Measurements from ENCODE around the gene KMO.

KMO gene

DNA sequence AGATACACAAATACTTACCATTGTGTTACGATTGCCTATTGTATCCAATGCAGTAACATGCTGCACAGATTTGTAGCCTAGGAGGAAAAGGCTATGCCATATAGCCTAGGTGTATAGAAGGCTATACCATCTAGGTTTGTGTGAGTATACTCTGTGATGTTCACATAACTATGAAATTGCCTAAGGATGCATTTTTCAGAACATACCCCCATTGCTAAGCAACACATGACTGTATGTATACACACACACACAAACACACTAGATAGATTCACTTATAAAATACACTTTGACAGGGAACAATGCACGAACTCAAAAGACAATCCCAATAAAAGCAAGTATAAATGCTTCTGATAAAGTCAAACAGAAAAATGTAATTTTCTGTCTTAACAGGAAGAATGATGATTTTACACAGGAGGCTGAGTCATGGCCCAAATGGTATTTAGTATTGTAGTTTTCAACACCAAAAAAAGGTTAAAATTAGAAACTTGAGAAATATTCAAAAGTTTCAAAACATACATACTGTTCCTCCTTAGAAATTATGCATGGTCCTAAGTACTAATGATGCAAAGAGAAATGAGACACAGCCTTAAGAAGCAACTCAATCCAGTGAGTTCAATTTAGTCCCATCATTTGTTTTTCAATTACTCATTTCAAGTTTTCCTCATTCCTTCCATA is 24.9 kb upstream of the KMO start:
- H3K36me3 ChIP-seq (ENCODE audit: insufficient read depth): peaks cover 19% of the 10 kb centered on the region

DNA sequence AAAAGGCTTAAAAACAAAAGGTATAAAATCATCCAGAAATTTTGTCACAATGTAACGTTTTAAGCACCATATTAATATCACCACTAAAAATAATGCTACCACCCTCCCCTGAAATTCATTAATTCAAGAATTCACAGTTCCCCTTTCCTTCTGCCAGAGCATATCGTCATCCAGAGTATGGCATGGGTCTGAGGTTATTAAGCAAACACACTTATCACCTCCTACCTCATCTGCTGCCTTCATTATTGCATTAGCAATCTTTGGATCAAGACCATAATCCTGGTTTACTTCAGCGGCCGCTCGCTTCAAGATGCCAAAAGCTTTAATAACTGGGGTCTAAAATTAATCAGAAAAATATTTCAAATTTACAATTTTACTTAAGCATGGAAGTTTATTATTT is 18.8 kb upstream of the KMO start:
- H3K4me1 ChIP-seq (ENCODE audit: low read depth, poor library complexity, severe bottlenecking): peaks cover 32% of the 10 kb centered on the region
- H4K20me1 ChIP-seq (ENCODE audit: insufficient read depth): peaks cover 14% of the 10 kb centered on the region
- no peak overlapping the region for H3K4me2 ChIP-seq
- peaks cover 55% of the 10 kb centered on the region for H3K79me2 ChIP-seq (ENCODE audit: insufficient read depth, low read depth)
- TF ChIP-seq, protein P1, sequence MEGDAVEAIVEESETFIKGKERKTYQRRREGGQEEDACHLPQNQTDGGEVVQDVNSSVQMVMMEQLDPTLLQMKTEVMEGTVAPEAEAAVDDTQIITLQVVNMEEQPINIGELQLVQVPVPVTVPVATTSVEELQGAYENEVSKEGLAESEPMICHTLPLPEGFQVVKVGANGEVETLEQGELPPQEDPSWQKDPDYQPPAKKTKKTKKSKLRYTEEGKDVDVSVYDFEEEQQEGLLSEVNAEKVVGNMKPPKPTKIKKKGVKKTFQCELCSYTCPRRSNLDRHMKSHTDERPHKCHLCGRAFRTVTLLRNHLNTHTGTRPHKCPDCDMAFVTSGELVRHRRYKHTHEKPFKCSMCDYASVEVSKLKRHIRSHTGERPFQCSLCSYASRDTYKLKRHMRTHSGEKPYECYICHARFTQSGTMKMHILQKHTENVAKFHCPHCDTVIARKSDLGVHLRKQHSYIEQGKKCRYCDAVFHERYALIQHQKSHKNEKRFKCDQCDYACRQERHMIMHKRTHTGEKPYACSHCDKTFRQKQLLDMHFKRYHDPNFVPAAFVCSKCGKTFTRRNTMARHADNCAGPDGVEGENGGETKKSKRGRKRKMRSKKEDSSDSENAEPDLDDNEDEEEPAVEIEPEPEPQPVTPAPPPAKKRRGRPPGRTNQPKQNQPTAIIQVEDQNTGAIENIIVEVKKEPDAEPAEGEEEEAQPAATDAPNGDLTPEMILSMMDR (conservative IDR thresholded peaks at IDR 0.05; ENCODE audit: low read depth, low read length): no peak
- no peak overlapping the region for H3K4me3 ChIP-seq (IDR thresholded peaks at IDR 0.05; ENCODE audit: insufficient read depth, low read depth, low read length)
- H3K27me3 ChIP-seq (ENCODE audit: insufficient read depth, low read depth): no peaks in the 10 kb centered on the region
- no peak overlapping the region for H2AFZ ChIP-seq (ENCODE audit: low read depth)
- H3K9ac ChIP-seq: no peak overlapping the region
- no peak overlapping the region for H3K27ac ChIP-seq
- H3K36me3 ChIP-seq (ENCODE audit: insufficient read depth): peaks cover 13% of the 10 kb centered on the region

More for the DNA sequence above, 24.9 kb upstream of the KMO start:
- no peaks in the 10 kb centered on the region for H3K27me3 ChIP-seq (ENCODE audit: insufficient read depth, low read depth)
- TF ChIP-seq, protein P1 (conservative IDR thresholded peaks at IDR 0.05; ENCODE audit: low read depth, low read length): no peak
- H3K79me2 ChIP-seq (ENCODE audit: insufficient read depth, low read depth): peaks cover 4% of the 10 kb centered on the region; the same call in 1 of the 2 replicates
- no peak overlapping the region for H3K9ac ChIP-seq
- no peak overlapping the region for H3K27ac ChIP-seq
- 0 out of 2 replicates have a peak, but pooled peaks cover 5% of the 10 kb centered on the region for H4K20me1 ChIP-seq (ENCODE audit: insufficient read depth)
- H2AFZ ChIP-seq (ENCODE audit: low read depth): no peak overlapping the region
- H3K4me2 ChIP-seq: no peak overlapping the region
- H3K4me1 ChIP-seq (ENCODE audit: low read depth, poor library complexity, severe bottlenecking): no peaks in the 10 kb centered on the region
- H3K4me3 ChIP-seq (IDR thresholded peaks at IDR 0.05; ENCODE audit: insufficient read depth, low read depth, low read length): no peak overlapping the region

DNA sequence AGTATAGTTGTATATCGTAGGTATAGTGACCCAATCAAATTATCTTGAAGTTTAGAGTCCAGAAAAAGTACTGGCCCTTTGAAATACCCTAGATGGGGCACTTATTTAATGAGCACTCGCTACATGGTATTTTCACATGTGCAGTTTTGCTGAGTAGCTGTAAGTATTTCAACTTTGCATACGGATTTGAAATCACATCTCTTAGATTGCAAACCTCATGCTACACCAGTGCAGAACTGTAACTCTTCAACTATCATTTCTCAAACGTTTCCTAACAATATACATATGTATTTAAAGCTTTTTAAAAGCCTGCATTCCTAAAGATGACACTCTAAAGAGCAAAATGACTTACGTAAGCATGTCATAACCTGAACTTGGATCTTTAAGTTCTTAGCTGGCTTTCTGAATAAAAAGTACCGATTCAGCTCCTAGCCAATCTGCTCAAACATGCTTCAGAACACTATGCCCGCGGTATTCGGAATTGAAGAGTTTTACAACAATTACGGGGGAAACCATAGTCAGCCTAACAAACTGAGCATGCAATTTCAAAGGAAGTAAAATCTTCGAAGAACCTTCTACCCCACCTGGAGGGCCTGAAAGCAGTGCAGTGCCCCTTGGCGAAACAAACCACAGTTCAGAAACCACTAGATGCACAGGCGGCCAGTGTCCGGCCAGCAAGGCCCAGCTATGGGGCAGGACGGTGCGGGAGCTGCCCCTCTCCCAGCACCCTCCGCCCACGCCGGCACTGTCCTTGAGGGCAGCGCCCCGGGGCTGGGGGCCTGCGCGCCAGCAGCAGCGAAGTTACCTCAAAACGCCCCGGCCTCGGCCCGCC is 13.5 kb upstream of the KMO start:
- Histone ChIP-seq H3K4me2 (peak overlapping the region; percentile 85), H3K4me3 (IDR thresholded peaks at IDR 0.05; ENCODE audit: insufficient read depth, low read depth, low read length) (peak overlapping the region; percentile 74), H2AFZ (ENCODE audit: low read depth) (peak overlapping the region; percentile 68), H3K4me1 (ENCODE audit: low read depth, poor library complexity, severe bottlenecking) (peaks cover 42% of the 10 kb centered on the region), H3K79me2 (ENCODE audit: insufficient read depth, low read depth) (peaks cover 57% of the 10 kb centered on the region), H3K27me3 (ENCODE audit: insufficient read depth, low read depth) (no peaks in the 10 kb centered on the region), H3K9ac (peak overlapping the region; percentile 85), H3K36me3 (ENCODE audit: insufficient read depth) (no peaks in the 10 kb centered on the region; the same call in 1 of the 2 replicates), H4K20me1 (ENCODE audit: insufficient read depth) (peaks cover 4% of the 10 kb centered on the region; the same call in 1 of the 2 replicates), H3K27ac (peak overlapping the region; percentile 76)
- TF ChIP-seq, protein P1 (conservative IDR thresholded peaks at IDR 0.05; ENCODE audit: low read depth, low read length): no peak

DNA sequence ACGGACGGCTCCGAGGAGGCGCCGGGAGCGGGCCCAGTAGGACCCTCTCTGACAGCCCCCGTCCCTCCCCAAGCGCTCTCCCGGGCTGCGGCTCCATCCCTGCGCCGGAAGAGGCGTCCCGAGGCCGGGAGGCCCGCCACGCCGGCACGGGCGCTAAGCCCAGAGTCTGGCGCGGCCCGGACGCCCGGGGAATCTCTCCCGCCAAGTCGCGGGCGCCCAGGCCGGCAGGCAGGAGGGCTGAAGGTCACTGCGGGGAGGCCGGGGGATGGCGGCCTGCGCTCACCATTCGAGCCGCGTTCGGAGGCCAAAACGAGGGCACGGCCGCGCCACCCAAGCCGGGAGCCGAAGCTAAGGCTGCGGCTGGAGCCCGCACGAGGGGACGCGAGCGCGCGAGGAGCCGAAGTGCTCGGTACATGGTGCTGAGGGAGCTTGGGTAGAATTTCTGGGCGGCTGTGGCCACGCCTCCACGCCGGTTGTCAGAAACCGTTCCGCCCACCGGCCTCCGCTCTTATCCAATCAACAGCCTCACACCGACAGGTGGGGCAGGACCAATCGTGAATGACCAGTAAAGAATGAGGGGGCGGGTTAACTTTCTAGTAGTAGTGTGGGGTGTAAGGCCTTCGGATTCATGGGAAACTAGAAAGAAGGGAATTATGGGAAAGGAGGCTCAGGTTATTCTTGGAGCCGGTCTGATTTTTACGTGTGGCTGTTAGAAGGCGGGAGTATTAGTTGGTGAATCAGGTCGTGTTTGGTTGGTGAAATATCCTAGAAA is 12.7 kb upstream of the KMO start, which contains the start of gene FH:
Gene FH, minus strand, starts transcription at position 448 of the 772 bp plus-strand sequence. Its CDS starts 33 bp downstream, at position 415.
- H3K4me3 ChIP-seq (IDR thresholded peaks at IDR 0.05; ENCODE audit: insufficient read depth, low read depth, low read length): peak within 1 kb of the TSS; percentile 74
- no peaks in the 10 kb centered on the region; the same call in 1 of the 2 replicates for H3K36me3 ChIP-seq (ENCODE audit: insufficient read depth)
- TF ChIP-seq, protein P1 (conservative IDR thresholded peaks at IDR 0.05; ENCODE audit: low read depth, low read length): no peak
- H4K20me1 ChIP-seq (ENCODE audit: insufficient read depth): no peaks in the 10 kb centered on the region; the same call in 1 of the 2 replicates
- peak within 1 kb of the TSS; percentile 76 for H3K27ac ChIP-seq
- peak within 1 kb of the TSS; percentile 85 for H3K9ac ChIP-seq
- peaks cover 42% of the 10 kb centered on the region for H3K4me1 ChIP-seq (ENCODE audit: low read depth, poor library complexity, severe bottlenecking)
- peak within 1 kb of the TSS; percentile 68 for H2AFZ ChIP-seq (ENCODE audit: low read depth)
- peak within 1 kb of the TSS; percentile 85 for H3K4me2 ChIP-seq
- H3K27me3 ChIP-seq (ENCODE audit: insufficient read depth, low read depth): no peaks in the 10 kb centered on the region
- H3K79me2 ChIP-seq (ENCODE audit: insufficient read depth, low read depth): peaks cover 49% of the 10 kb centered on the region

Measured in KMS-11 (cell line).